ENCODE measurements around the gene PTK6.

DNA sequence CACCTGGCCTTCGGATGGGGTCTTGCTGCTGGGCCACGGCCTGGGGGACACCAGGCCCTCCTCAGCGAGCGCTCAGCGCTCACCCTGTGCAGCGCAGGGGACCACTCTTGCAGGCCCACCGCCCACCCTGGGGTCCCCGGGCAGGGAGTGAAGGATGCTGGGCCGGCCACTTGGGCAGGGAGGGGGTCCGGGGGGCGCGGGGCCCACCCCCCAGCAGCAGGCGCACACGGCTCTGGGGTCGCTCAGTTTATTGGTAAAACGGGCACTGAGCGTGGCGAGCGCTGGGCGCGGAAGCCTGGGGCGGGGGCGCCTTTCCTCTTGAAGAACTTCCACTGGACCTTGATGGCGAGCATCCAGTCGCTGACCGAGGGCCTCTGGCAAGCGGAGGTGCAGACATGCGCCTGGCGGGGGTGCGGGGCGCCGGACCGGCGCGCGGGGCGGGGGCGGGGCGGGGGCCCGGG lies 49.4 kb downstream of the PTK6 start:
- TF ChIP-seq, protein P1, sequence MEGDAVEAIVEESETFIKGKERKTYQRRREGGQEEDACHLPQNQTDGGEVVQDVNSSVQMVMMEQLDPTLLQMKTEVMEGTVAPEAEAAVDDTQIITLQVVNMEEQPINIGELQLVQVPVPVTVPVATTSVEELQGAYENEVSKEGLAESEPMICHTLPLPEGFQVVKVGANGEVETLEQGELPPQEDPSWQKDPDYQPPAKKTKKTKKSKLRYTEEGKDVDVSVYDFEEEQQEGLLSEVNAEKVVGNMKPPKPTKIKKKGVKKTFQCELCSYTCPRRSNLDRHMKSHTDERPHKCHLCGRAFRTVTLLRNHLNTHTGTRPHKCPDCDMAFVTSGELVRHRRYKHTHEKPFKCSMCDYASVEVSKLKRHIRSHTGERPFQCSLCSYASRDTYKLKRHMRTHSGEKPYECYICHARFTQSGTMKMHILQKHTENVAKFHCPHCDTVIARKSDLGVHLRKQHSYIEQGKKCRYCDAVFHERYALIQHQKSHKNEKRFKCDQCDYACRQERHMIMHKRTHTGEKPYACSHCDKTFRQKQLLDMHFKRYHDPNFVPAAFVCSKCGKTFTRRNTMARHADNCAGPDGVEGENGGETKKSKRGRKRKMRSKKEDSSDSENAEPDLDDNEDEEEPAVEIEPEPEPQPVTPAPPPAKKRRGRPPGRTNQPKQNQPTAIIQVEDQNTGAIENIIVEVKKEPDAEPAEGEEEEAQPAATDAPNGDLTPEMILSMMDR (IDR thresholded peaks at IDR 0.05 in 4 of 5, conservative IDR thresholded peaks at IDR 0.05 in 1 of 5), result no peak
- no peak for TF ChIP-seq POLR2A (IDR thresholded peaks at IDR 0.05)

Data from gastrocnemius medialis (tissue), 4 donors.